Stimulated activated CD8-positive, alpha-beta memory T cell treated with anti-CD3 and anti-CD28 coated beads, Interleukin-12 subunit alpha, Interleukin-12 subunit beta, amount 100 ng/mL, for 4 hours (primary cell): ENCODE results near the gene TFEB.

ENCODE experiments used
- DNase-seq: peaks from one replicate; pipeline ENCODE4 v3.0.0-alpha.2; 2020; ENCODE audit warnings: low read depth

The TFEB gene

GRCh38 chr6:41763470-41763869 is 28.1 kb upstream of the TFEB start:
- DNase-seq, result no peak

- no peak for DNase-seq
Observed at GRCh38 chr6:41759905-41760579, 24.6 kb upstream of the TFEB start.

GRCh38 chr6:41759106-41759904 is 23.9 kb upstream of the TFEB start:
- DNase-seq, result no peak

- DNase-seq, result no peak
Observed at GRCh38 chr6:41758641-41759035, 23.2 kb upstream of the TFEB start.

GRCh38 chr6:41757931-41758640 is 22.7 kb upstream of the TFEB start:
- peak; percentile 10 for DNase-seq

- DNase-seq, result no peak
Observed at GRCh38 chr6:41757271-41757670, 21.9 kb upstream of the TFEB start.

- no peak for DNase-seq
Observed at GRCh38 chr6:41756354-41756753, 20.9 kb upstream of the TFEB start.

- no peak for DNase-seq
Observed at GRCh38 chr6:41755895-41756294, 20.5 kb upstream of the TFEB start.

GRCh38 chr6:41750374-41750773 is 15.0 kb upstream of the TFEB start:
- DNase-seq, result no peak

GRCh38 chr6:41748542-41748941 is 13.1 kb upstream of the TFEB start:
- no peak for DNase-seq

- no peak for DNase-seq
Observed at GRCh38 chr6:41748102-41748477, 12.7 kb upstream of the TFEB start.

- no peak for DNase-seq
Observed at GRCh38 chr6:41747256-41748101, 12.1 kb upstream of the TFEB start, which contains the start of gene PGC. PGC (minus strand) TSS chr6:41747397; CDS start chr6:41747334, 63 bp downstream.

GRCh38 chr6:41746107-41746506 is 10.7 kb upstream of the TFEB start:
- DNase-seq, result no peak

- DNase-seq, result no peak
Observed at GRCh38 chr6:41744236-41744787, 8.9 kb upstream of the TFEB start.

GRCh38 chr6:41743406-41744235 is 8.2 kb upstream of the TFEB start:
- no peak for DNase-seq

- DNase-seq, result no peak
Observed at GRCh38 chr6:41741625-41742490, 6.5 kb upstream of the TFEB start.

GRCh38 chr6:41740366-41741162 is 5.2 kb upstream of the TFEB start:
- no peak for DNase-seq

- DNase-seq, result no peak
Observed at GRCh38 chr6:41739041-41739440, 3.6 kb upstream of the TFEB start.

GRCh38 chr6:41737591-41738130 is 2.3 kb upstream of the TFEB start:
- DNase-seq, result no peak
